Panc1 (cell line): ENCODE measurements around the gene JUN.

Experiments
- POLR2AphosphoS5 ChIP-seq: IDR thresholded peaks from 2 replicates; pipeline ENCODE4 v1.6.1; 2012; ENCODE audit warnings: mild to moderate bottlenecking, low read depth, low read length, moderate library complexity
- TF ChIP-seq, protein P1 (sequence below): fragments of 450-650 bp; IDR thresholded peaks from 2 replicates; pipeline ENCODE4 v1.5.1; 2017; ENCODE audit warnings: mild to moderate bottlenecking
- TF ChIP-seq, protein P2 (sequence below), 2 experiments: IDR thresholded peaks; 2 replicates each; pipeline ENCODE4 v1.6.1; 2011 to 2012; ENCODE audit warnings: low read depth in 2 of 2, control low read depth in 1 of 2, low read length in 1 of 2, mild to moderate bottlenecking in 1 of 2, moderate library complexity in 1 of 2; ENCODE audit not compliant: insufficient read depth in 1 of 2

DNA sequence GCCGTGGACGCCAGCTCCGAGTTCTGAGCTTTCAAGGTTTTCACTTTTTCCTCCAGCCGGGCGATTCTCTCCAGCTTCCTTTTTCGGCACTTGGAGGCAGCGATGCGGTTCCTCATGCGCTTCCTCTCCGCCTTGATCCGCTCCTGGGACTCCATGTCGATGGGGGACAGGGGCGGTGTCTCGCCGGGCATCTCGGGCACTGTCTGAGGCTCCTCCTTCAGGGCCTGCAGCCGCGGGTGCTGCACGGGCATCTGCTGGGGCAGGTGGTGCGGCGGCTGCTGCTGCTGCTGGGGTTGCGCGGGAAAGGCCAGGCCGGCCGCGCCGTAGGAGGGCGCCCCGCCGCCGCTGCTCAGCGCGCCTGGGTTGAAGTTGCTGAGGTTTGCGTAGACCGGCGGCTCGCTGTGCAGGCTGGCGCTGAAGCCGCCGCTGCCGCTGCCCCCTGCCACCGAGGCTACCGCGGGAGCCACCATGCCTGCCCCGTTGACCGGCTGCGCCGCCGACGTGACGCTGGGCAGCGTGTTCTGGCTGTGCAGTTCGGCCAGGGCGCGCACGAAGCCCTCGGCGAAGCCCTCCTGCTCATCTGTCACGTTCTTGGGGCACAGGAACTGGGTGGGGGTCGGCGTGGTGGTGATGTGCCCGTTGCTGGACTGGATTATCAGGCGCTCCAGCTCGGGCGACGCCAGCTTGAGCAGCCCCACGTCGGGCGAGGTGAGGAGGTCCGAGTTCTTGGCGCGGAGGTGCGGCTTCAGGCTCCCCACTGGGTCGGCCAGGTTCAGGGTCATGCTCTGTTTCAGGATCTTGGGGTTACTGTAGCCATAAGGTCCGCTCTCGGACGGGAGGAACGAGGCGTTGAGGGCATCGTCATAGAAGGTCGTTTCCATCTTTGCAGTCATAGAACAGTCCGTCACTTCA lies 1.4 kb downstream of the JUN start:
- TF ChIP-seq, protein P1, sequence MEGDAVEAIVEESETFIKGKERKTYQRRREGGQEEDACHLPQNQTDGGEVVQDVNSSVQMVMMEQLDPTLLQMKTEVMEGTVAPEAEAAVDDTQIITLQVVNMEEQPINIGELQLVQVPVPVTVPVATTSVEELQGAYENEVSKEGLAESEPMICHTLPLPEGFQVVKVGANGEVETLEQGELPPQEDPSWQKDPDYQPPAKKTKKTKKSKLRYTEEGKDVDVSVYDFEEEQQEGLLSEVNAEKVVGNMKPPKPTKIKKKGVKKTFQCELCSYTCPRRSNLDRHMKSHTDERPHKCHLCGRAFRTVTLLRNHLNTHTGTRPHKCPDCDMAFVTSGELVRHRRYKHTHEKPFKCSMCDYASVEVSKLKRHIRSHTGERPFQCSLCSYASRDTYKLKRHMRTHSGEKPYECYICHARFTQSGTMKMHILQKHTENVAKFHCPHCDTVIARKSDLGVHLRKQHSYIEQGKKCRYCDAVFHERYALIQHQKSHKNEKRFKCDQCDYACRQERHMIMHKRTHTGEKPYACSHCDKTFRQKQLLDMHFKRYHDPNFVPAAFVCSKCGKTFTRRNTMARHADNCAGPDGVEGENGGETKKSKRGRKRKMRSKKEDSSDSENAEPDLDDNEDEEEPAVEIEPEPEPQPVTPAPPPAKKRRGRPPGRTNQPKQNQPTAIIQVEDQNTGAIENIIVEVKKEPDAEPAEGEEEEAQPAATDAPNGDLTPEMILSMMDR, result peak; percentile 62
- no peak for TF ChIP-seq POLR2AphosphoS5
- TF ChIP-seq, protein P2, sequence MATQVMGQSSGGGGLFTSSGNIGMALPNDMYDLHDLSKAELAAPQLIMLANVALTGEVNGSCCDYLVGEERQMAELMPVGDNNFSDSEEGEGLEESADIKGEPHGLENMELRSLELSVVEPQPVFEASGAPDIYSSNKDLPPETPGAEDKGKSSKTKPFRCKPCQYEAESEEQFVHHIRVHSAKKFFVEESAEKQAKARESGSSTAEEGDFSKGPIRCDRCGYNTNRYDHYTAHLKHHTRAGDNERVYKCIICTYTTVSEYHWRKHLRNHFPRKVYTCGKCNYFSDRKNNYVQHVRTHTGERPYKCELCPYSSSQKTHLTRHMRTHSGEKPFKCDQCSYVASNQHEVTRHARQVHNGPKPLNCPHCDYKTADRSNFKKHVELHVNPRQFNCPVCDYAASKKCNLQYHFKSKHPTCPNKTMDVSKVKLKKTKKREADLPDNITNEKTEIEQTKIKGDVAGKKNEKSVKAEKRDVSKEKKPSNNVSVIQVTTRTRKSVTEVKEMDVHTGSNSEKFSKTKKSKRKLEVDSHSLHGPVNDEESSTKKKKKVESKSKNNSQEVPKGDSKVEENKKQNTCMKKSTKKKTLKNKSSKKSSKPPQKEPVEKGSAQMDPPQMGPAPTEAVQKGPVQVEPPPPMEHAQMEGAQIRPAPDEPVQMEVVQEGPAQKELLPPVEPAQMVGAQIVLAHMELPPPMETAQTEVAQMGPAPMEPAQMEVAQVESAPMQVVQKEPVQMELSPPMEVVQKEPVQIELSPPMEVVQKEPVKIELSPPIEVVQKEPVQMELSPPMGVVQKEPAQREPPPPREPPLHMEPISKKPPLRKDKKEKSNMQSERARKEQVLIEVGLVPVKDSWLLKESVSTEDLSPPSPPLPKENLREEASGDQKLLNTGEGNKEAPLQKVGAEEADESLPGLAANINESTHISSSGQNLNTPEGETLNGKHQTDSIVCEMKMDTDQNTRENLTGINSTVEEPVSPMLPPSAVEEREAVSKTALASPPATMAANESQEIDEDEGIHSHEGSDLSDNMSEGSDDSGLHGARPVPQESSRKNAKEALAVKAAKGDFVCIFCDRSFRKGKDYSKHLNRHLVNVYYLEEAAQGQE (IDR thresholded peaks at IDR 0.05; ENCODE audit: insufficient read depth in 1 of 2, low read depth in 2 of 2, low read length in 1 of 2), result no peak
